ENCODE measurements around the gene VIT. TPM values are rescaled to one million over a fixed set of nuclear protein-coding genes. Genes with fewer than 3 reads are reported as not detected.
"Not testable (repeated sequence)": the region's sequence is repeated elsewhere in the genome, so short reads cannot be mapped to it uniquely, and the experiment has no call there.

Gene VIT
- total RNA-seq, 1 donor from 2014 or later = not detected

DNA sequence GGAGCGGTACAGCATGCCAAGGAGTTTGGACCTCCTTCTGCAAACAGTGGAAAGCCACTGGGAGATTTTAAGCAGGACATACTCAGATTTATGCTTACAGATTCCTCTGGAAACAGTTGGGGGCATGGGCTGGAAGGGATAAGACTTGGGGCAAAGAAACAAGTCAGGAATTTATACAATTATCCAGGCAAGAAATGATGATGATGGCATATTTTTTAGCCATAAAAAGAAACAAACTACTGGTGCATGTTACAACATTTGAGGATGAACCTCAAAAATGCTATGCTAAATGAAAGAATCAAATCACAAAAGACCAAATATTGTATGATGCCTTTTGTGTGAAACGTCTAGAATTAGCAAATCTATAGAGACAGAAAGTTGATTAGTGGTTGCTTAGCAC is 13.5 kb upstream of the VIT start:
- no peaks in the 10 kb centered on the region for H3K27me3 ChIP-seq
- no peaks in the 10 kb centered on the region for H3K4me1 Mint-ChIP-seq
- H3K4me3 Mint-ChIP-seq = no peak overlapping the region
- H3K27me3 Mint-ChIP-seq (ENCODE audit: insufficient read depth, low read depth) = no peaks in the 10 kb centered on the region
- no peak for TF ChIP-seq CTCF (IDR thresholded peaks at IDR 0.05)
- TF ChIP-seq EZH2 (IDR thresholded peaks at IDR 0.05) = no peak
- no peak for TF ChIP-seq EZH2phosphoT487 (IDR thresholded peaks at IDR 0.05)
- no peak overlapping the region for H3K9ac ChIP-seq
- no peaks in the 10 kb centered on the region for H3F3A ChIP-seq (ENCODE audit: low read depth)
- H4K20me1 ChIP-seq (ENCODE audit: low read depth) = no peaks in the 10 kb centered on the region
- H3K36me3 ChIP-seq = no peaks in the 10 kb centered on the region
- H3K27ac Mint-ChIP-seq = no peak overlapping the region
- H3K9me3 Mint-ChIP-seq = peaks cover 4% of the 10 kb centered on the region
- H3K4me2 ChIP-seq = no peak overlapping the region
- no peak for DNase-seq (ENCODE audit: low spot score)
- no peak overlapping the region for H3K27ac ChIP-seq
- no peaks in the 10 kb centered on the region for H3K9me3 ChIP-seq (ENCODE audit: low read depth)
- H2AFZ ChIP-seq (replicated peaks) = peak overlapping the region; percentile 30
- no peaks in the 10 kb centered on the region for H3K4me1 ChIP-seq
- H3K79me2 ChIP-seq (ENCODE audit: low read depth) = no peaks in the 10 kb centered on the region
- H3K36me3 Mint-ChIP-seq = no peaks in the 10 kb centered on the region
- no peak overlapping the region for H3K4me3 ChIP-seq

DNA sequence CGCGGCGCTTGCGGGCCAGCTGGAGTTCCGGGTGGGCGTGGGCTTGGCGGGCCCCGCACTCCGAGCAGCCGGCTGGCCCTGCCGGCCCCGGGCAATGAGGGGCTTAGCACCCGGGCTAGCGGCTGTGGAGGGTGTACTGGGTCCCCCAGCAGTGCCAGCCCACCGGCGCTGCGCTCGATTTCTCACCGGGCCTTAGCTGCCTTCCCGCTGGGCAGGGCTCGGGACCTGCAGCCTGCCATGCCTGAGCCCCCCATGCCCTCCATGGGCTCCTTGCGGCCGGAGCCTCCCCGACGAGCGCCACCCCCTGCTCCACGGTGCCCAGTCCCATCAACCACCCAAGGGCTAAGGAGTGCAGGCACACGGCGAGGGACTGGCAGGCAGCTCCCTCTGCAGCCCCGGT is 8.2 kb upstream of the VIT start:
- not testable (repeated sequence) for H2AFZ ChIP-seq (replicated peaks); H3K36me3 ChIP-seq; DNase-seq (ENCODE audit: low spot score); H3F3A ChIP-seq (ENCODE audit: low read depth); H3K4me3 Mint-ChIP-seq; H3K4me3 ChIP-seq; H4K20me1 ChIP-seq (ENCODE audit: low read depth); H3K9ac ChIP-seq; H3K4me2 ChIP-seq; H3K9me3 ChIP-seq (ENCODE audit: low read depth); H3K27me3 ChIP-seq; H3K27me3 Mint-ChIP-seq (ENCODE audit: insufficient read depth, low read depth); H3K4me1 ChIP-seq; H3K4me1 Mint-ChIP-seq; H3K27ac ChIP-seq; H3K27ac Mint-ChIP-seq; H3K79me2 ChIP-seq (ENCODE audit: low read depth); H3K9me3 Mint-ChIP-seq; H3K36me3 Mint-ChIP-seq

GRCh38 chr2:36689013-36689412 is 7.5 kb upstream of the VIT start:
- not testable (repeated sequence) for H3K4me3 ChIP-seq; H3K27ac ChIP-seq; H3K27me3 ChIP-seq; H3K4me1 Mint-ChIP-seq; H3K9ac ChIP-seq; H3K9me3 ChIP-seq (ENCODE audit: low read depth); H3K4me3 Mint-ChIP-seq; H3K27ac Mint-ChIP-seq; H3K4me1 ChIP-seq; H3K9me3 Mint-ChIP-seq; H3K36me3 Mint-ChIP-seq; DNase-seq (ENCODE audit: low spot score); H4K20me1 ChIP-seq (ENCODE audit: low read depth); H3K4me2 ChIP-seq; H3F3A ChIP-seq (ENCODE audit: low read depth); H3K79me2 ChIP-seq (ENCODE audit: low read depth); H3K27me3 Mint-ChIP-seq (ENCODE audit: insufficient read depth, low read depth); H3K36me3 ChIP-seq; H2AFZ ChIP-seq (replicated peaks)

GRCh38 chr2:36692121-36692520 is 4.4 kb upstream of the VIT start:
- H3K4me3 ChIP-seq = no peak overlapping the region
- Mint-ChIP-seq H3K4me1 (peaks cover 7% of the 10 kb centered on the region), H3K27me3 (ENCODE audit: insufficient read depth, low read depth) (peaks cover 5% of the 10 kb centered on the region), H3K27ac (no peak overlapping the region), H3K9me3 (no peaks in the 10 kb centered on the region), H3K4me3 (no peak overlapping the region), H3K36me3 (no peaks in the 10 kb centered on the region)
- no peak overlapping the region for H3K27ac ChIP-seq
- no peaks in the 10 kb centered on the region for H3K9me3 ChIP-seq (ENCODE audit: low read depth)
- no peaks in the 10 kb centered on the region for H3K36me3 ChIP-seq
- no peaks in the 10 kb centered on the region for H3K27me3 ChIP-seq
- no peaks in the 10 kb centered on the region for H3F3A ChIP-seq (ENCODE audit: low read depth)
- DNase-seq (ENCODE audit: low spot score) = no peak
- no peaks in the 10 kb centered on the region for H3K4me1 ChIP-seq
- H3K9ac ChIP-seq = no peak overlapping the region
- no peaks in the 10 kb centered on the region for H4K20me1 ChIP-seq (ENCODE audit: low read depth)
- TF ChIP-seq EZH2phosphoT487 (IDR thresholded peaks at IDR 0.05) (no peak), CTCF (IDR thresholded peaks at IDR 0.05) (no peak), EZH2 (IDR thresholded peaks at IDR 0.05) (no peak)
- no peaks in the 10 kb centered on the region for H3K79me2 ChIP-seq (ENCODE audit: low read depth)
- H3K4me2 ChIP-seq = no peak overlapping the region
- H2AFZ ChIP-seq (replicated peaks) = no peak overlapping the region
